Measurements from ENCODE around the gene PVALEF.
"Not testable (repeated sequence)": the region's sequence is repeated elsewhere in the genome, so short reads cannot be mapped to it uniquely, and the experiment has no call there.

Gene PVALEF

DNA sequence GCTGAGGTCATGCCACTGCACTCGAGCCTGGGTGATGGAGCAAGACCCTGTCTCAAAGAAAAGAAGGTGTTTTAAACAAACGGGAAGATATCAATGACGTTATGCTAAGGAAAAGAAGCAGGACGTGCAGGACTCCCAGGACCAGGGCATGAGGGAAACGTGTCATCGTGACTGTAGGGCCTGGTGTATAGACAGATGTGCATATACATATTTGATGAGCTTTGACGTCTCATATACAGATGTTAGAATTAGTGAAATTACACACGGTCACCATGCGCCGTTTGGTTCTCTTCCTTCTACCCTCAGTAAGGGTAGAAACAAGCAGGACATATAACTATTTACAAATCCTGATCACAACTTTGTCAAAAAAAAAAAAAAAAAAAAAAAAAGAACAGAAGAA lies 17.6 kb upstream of the PVALEF start:
- no peak for FAIRE-seq

DNA sequence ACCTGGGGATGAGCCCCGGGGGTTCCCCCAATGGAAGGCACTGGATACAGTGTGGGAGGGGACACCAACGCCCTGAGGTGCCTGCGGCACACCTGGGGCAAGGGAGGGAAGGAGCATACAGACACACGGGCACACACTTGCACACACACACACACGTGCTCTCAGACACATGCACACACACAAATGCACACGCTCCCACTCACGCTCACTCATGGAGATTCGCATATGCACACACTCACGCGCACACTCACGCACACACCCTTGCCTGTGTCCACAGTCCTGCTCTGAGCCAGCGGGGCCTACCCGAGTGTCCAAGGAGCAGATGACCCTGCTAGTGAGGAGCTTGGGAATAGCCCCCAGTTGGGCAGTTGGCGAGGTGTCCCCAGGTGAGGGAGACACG lies 16.7 kb upstream of the PVALEF start:
- no peak for FAIRE-seq

DNA sequence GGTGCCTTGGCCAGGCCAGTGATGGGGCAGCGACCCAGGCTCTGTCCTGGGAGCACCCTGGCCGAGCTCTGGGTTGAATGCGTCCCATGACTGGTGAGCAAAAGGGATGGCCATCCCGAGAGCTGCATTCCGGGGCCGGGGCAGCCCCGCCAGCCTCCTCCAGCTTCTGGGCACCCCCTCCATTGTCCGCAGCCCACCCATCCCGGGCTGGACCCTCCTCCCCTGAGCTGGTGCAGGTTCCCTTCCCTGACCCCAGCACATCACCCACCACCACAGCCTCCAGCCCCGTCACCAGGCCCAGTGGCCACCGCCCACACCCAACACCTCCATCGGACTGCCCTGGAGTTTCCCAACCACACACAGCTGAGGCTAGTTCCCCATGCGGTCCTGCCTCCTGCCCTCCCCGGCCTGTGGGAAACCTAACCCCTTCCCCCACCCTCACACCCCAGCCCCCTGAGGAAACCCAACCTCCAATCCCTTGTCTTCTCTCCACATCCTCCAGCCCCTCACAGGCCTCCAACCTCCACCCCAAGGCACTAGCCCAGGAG lies 16.2 kb upstream of the PVALEF start:
- FAIRE-seq, result no peak

DNA sequence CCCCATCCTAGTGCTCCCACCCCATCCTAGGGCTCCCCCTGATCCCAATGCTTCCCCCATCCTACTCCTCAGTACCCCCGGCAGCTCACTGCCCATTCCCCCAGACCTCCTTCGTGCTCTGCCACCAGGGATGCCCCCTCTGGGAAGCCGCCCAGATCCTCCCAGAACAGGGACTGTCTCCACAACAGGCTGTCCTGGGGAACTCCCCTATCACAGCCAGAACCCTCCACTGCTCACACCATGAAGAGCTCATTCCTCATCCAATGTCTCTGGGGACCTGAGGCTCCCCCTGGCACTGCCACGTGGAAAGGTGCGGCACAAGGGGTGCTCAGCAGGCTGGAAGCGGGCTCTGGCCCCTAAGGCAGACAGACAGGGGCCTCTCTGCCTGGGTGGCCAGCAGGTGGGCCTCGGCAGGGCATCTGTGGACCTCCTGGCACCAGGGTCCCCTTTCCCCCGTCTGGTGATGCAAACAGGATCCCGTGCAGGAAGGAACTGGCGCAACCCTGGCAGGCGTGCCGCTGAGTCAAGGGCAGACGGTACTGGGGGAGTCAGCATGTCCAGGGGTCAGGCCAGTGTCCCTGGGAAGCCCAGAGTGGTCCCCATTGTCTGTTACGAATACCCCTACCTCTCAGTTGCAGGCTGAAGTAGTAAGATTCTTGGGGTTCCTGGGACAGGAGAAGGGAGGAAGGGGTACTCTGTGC lies 14.8 kb upstream of the PVALEF start:
- no peak for FAIRE-seq

DNA sequence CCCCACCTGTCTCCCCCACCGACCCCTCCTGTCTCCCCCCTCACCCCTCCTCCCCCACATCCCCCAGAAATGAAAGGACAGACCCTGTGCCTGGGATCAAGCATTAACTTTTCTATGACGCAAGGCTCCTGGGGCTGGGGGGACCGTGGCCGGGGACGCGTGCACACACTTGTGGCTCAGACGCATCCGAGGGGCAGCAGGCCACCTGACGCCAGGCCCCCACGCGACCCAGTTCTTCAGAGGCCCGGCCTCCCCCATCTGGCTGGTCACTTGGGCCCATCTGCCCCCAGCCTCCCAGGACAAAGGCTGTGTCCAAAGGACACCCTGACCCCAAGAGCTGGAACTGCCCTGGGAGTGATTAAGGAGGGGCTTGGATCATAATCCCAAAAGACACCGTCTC lies 14.0 kb upstream of the PVALEF start:
- no peak for FAIRE-seq

DNA sequence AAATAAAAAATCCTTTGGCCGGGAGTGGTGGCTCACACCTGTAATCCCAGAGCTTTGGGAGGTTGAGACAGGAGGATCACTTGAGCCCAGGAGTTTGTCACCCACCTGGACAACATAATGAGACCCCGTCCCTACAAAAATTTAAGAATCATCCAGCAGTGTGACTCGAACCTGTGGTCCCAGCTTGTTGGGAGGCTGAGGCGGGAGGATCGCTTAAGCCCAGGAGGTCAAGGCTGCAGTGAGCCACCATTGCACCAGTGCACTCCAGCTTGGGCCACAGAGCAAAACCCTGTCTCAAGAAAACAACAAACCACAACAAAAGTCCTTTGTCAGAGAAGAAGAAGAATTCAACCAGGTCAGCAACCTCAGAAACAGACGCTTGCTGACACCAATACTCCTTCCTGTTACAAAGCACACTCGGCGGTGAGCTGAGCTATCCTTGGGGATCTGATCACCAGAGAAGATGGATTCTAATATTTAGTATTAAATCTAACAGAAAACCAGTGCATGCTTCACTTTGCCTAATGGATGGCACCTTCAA lies 12.9 kb upstream of the PVALEF start:
- no peak for FAIRE-seq

DNA sequence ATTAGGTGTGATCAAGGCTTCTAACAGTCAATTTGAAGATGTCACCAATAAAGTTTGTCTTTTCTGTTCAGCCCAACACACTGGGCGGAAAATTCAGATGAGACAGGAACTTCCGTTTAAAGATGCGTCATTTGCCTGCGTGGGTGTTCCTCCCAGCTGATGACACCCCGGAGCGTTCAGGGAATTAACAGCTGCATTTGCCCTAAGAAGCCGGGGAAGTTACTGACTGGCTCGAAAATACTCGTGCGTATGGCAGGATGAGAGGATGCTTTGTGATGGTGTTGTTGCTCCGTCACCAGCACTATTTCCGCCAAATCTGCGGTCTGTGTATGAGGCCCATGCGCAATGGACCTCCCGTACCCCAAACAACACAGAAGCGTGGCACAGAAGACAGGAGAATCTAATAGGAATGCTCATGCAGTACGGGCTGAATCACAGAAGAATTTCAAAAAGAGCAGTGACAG lies 11.9 kb upstream of the PVALEF start:
- FAIRE-seq, result no peak

DNA sequence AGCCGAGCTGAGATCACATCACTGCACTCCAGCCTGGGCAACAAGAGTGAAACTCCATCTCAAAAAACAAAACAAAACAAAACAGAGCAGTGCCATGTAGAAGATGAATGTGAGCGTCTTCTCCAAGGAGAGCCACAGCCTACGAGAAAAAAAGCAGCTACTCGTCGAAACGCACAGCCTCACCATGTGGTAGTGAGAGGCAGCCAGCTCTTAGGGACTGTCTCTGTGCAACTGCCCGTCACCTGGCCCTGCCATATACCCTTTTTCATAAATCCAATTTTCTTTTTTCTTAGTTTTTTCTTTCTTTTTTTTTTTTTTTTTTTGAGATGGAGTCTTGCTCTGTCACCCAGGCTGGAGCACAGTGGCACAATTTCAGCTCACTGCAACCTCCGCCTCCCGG lies 11.3 kb upstream of the PVALEF start:
- not testable (repeated sequence) for FAIRE-seq

DNA sequence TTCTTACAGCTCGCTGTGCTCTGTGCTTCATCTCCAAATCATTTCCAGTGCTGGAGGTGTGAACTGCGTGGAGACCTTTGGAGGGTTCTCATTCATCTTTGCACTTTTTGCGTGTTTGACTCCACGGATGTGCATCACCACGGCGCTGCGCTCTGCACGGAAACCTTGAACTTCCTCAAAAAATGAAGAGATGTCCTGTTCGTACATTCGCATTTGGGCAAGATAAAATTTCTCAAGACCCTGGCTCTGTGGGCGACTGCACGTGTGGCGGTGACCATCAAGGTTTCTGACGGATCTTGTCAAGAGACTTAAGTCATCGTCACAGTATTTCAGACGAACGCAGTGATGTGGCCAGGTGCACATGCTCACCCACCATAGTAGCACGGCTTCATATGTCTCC lies 10.3 kb upstream of the PVALEF start:
- no peak for FAIRE-seq

DNA sequence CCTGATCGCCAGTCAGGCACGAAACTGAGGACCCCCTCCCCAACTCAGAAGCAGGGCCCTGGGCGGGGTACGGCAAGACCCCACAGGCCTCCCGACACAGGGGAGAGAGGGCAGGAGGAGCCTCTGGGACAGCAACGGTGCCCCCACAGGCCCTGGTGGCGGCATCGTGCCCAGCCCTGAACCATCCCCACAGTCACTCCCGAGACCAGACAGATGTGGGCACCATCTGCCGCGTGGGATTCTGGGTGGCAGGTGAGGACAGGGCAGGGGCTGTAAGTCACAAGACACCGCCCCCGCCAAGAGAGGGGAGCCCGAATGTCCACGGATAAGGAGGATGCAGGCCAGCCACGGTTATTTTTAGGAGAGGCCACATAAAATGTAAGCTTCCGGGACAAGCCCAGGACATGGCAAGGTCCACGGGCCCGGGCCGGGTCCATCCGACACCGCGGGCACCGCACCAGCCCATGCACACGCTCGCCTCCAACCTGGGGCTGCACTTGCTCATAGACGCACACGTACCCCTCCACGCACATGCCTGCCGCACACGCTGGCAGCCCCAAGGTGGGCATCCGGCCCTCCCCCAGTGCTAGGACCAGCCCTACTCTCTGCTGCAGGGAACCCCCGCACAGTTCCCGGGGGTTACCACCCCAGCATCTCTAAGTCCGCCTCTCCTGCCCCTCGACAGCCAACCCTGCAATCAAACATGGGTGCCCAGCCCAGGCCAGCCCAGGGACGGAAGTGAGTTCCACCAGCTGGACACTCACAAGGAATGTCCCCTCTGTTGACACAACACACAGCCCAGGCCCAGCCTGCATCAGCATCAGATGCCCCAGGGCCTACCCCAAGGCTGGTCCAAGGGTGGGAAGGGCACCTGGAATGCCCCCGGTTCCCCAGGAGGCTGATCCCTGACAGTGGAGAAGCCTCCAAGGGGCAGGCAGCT lies 8.2 kb upstream of the PVALEF start:
- FAIRE-seq, result no peak

DNA sequence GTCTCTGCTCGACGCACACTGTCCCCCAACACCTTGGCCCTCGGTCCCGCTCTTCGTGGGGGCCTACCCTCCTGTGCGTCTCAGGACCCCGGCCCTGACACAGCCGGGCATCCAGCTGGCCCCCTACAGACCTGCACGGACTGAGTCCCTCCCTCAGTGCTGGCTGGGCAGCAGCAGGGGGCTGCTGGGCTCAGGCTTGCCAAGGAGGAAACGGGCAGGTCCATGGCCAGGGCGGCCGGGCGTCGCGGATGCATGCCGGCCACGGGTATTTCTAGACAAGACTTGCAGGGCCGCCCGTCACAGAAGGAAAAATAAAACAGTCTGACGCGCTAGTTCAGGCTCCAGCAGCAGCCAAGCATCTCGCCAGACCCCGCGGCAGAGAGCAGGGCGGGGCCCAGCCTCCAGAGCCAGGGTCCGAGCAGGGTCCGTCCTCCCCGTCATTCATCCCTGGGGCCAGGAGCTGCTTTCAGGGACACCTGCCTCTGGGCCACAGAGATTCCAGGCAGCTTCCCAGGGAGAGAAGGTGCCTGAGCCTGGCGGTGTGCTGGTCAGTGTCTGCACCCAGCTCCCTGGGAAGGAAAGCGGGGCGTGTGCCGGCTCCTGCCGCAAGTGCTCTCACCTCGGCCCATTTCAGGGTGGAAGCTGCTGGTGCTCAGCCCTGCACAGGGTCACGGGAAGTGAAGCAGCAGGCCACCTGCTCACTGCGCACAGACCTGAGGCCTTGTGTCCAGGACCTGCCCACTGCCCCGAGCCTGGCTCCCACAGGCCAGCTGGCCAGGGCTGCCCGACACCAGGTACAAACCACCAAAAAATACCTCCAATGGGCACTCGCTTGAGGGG lies 7.2 kb upstream of the PVALEF start:
- FAIRE-seq, result no peak

DNA sequence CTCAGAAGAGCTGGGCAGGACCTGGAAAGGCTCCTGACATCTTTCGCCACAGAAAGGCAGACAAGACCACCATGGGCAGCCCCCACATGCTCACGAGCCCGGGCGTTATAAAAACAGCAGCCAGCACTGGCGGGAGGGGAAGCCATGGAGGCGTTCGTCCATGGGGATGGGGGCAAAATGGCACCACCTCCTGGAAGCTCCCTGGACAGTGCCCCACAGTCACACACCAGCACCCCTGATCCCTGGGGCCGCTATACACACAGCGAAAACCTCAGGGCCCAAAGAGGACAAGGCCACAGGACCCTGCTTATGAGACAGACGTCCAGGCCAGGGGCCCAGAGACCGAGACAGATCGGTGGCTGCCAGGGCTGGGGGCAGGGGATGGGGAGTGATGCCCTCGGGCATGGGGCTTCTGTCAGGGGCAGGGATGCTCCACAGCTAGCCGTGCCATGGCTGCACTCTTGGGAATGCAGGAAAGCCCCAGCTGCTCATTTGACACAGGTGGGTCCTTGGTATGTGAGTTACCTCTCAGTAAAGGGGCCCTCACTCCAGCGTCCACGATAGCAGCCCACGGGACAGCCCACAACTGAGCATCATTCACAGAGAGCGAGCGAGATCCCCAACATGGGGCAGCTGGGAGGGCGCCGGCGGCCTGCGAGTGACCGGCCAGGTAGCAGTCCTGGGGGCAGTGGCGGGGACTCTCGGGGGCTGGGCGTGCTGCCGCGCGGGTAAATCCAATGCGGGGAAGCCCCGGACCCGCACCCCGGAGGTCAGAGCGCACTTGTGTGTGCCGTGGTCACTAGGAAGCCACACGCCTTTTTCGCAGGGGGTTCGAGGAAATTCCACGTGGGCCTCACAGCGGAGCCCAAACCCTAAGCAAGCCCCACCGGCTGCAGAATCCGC lies 6.4 kb upstream of the PVALEF start:
- no peak for FAIRE-seq

DNA sequence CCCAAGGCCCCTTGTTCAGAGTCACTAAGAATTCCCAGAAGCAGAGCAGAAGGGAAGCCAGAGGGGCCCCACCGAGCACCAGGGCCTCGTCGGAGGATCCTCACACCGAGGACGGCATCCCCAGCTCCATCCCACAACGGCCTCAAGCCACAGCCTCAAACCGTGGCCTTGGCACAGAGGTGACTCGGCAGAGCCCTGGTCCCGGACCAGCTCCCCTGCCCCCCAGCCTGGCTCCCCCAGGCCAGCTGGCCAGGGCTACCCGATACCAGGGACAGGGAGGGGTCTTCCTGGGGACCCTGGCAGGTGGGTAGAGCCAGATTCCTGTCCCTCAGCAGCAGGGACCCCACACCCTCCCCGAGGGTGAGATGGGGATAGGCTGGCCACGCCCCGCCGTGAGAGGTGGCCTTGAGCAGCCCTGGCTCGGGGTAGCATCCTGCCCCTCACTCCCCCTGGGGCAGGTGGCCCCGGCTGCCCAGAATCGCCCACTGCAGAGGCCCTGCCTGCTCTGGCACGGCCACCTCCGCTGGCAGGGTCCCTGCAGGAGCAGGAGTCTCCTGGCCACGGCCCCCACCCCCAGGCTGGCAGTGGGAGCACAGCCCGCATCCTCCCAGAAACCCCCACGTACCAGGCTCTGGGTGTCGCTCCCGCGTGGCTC lies 5.6 kb upstream of the PVALEF start:
- no peak for FAIRE-seq

DNA sequence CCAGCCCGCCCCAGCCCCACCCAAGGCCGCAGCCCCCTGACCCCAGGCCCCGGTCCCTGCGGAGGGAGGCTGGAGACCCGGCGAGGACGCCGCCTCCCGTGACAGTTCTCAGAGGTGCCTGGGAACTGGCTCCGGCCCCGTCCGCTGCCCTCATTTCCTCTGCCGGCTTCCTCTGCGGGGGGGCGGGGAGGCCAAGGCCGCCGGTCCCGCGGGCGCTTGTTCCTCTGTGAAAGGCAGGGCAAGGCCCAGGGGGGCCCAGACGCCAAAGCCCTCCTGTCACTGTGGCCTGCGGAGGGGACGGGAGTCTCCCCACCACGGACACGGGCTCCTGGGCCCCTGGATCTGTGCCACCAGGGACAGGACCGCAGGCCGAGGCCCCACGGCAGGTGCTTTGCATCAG lies 5.0 kb upstream of the PVALEF start:
- no peak for FAIRE-seq

DNA sequence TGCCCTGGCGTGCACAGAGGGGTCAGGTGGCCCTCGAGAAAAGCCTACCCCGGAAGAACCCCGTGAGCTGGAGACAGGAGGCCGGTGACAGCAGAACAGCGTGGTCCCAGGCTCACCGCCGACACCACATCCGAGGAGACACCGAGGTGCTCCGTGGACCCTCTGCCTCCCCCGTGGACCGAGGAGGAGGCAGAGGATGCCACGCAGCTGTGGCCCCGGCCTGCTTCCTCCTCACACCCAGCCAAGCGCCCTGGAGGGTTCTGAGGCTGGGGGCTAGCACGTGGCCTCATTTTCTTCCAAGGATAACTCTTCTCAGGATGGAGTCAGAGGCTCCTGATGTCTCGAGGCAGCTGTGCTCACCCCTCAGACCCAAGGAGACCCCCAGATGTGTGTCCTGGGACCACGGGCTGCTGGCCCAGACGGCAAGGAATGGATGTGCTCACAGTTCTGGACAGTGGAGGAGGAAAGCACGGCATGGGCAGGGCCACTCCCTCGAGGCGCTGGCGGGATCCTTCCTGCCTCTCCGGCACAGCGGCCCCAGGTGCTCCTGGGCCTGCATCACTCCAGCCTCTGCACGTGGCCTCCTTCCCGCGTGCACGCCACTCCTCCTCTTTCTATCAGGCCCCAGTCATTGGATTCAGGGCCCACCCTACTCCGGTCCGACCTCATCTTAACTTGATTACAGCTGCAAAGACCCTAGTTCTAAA lies 4.4 kb upstream of the PVALEF start:
- FAIRE-seq, result no peak

DNA sequence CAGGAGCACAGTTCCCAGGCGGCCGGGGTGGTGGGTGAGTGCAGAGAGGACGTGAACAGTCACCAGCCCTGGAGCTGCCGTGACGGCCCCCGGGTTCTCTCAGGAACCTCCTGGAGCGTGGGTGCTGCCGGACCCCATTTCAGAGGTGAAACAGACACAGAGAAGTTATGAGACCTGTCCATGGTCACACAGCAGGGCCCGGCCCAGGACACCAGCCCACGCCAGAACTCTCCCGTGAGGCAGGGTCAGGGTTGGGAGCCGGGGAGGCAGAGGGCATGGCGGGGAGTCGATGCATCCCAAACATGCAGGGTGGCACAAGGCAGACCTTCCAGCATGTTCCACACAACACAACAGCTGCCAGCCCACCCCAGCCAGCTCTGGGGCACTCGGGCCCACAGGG lies 3.8 kb upstream of the PVALEF start:
- FAIRE-seq, result no peak

DNA sequence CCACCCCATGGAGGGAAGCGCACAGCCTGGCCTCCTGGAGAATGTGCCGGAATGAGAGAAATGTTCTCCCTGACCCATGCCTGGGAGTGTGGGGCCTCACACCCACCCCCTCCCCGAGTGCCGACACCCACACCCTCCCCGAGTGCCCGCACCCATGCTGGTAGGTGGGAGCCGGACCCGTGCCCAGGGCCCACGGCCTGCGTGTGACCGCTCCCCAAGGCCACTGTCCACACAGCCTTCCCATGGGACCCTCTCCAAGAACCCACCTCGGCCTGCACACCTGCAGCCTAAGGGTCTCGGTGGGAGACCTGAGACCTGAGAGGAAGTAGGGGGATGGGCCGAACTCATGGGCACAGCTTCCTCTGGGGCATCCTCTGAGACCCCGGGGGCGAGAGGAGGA lies 3.3 kb upstream of the PVALEF start:
- FAIRE-seq, result no peak

DNA sequence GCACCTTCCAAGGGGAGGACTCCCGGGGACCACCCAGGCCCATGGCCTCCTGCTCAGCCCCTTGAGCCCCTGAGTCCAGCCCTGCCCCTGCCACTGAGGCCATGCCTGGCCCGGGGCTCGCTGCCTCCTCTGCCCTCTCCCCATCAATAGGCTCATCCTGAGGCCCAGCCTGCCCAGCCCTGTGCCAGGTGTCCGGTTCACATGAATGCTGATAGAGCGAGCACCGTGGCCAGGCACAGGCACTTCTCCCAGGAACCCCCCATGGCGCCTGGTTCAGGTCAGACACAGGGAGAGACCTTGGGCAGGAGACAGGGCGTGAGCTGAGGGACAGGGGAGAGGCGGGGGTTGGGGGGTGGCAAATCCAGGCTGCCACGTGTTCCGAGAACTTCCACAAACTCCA lies 2.8 kb upstream of the PVALEF start:
- FAIRE-seq, result no peak

DNA sequence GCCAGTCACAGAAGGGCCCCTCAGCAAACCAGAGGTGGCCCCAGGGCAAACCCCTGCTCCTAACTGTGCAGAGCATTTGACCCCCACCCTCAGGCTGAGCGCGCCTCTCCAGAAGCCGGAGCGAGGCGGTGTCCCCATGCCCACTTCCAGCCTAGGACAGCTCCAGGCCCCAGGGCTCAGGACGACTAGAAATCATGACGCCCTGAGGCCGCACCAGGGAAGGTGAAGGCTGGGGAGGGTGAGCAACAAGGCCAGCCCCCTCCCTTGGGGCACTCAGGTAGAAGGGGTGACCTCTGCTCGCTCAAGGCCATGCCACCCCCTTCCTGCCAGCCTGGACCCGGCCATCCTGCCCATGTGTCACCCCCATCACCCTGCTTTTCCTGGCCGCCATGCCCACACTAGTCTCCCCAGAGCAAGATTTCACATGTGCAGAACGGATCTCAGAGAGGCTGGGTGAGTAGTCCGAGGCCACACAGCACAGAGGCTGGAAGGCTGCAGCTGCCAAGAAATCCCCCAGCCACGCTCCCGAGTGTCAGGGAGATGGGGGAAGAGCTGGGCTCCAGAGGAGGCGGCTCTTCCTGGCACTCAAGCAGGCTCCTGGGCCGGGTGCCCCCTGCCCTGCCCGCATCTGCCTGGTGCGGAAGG lies 2.1 kb upstream of the PVALEF start:
- no peak for FAIRE-seq

Data from TTC549 (cell line).